ENCODE results near the gene TNS3.

DNA sequence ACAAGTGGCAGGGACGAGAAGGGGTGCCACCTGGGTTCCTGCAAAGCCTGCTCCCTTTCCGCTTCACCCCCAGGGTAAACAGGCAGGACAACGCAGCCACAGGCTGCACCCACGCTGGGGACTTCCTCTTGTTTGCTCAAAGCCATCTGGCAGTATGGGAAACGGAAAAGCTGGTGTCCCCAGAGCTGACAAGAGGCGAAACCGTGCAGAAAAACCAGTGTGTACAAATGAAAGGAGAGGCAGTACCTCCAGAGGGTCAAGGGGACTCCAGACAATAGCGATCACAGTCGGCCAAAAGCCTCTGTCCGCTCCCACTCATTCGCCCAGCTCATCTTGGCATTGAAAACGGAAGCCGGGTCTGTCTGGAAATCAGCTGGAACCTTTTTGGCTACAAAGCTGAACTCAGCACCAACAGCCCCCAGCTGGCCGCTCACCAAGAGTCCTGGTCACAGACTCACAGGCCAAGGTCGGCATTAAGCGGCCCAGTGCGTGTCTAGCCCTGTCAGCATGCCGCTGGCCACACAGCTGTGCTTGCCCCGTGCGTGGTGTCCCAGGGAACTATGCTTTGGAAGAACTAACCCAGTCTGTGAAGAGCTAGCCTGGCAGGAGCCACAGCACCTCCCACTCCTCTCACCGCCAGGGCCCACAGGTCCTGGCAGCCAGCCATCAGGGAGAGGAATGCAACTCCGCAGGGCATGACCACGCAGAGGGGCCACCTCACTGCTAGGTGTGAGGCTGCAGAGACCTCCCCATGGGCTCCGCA is 10.4 kb downstream of the TNS3 start:
- TF ChIP-seq CTCF (IDR thresholded peaks at IDR 0.05): no peak
- no peak for TF ChIP-seq POLR2A (IDR thresholded peaks at IDR 0.05)

Data from uterus (tissue), 2 donors.